Gastrocnemius medialis (tissue), 4 donors: ENCODE results near the gene GPR143.

ENCODE experiments used
- CTCF ChIP-seq, 5 experiments: fragments of 450-650 bp in 3 of 5; fragments of 200-600 bp in 2 of 5; sonication (generic) in 2 of 5; IDR thresholded peaks in 4 of 5; conservative IDR thresholded peaks in 1 of 5; 1 replicate in 4 of 5; 2 replicates in 1 of 5; pipeline ENCODE4 v1.5.1; 2016 to 2019; ENCODE audit warnings: antibody characterized with exemption in 5 of 5, mild to moderate bottlenecking in 3 of 5, moderate library complexity in 3 of 5
- POLR2A ChIP-seq, 2 donors: fragments of 450-650 bp; IDR thresholded peaks; one replicate each; pipeline ENCODE4 v1.6.1; 2017; ENCODE audit warnings: antibody characterized with exemption in 2 of 2, mild to moderate bottlenecking in 2 of 2, moderate library complexity in 2 of 2

DNA sequence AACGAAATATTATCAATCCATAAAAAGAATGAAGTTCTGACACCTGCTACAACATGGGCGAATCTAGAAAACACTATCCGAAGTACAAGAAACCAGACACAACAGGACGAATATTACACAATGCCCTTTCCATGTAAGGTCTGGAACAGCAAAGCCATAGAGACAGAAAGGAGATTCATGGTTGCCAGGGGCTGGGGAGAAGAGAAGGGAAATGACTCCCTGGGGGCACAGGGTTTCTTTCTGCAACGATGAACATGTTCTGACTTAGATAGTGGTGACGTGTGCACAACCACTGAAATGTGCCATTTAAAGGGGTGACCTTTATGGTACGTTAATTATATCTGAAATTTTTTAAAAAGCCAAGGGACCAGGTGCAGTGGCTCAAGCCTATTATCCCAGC, 28.3 kb downstream of the GPR143 start:
- TF ChIP-seq CTCF (IDR thresholded peaks at IDR 0.05 in 4 of 5, conservative IDR thresholded peaks at IDR 0.05 in 1 of 5) (no peak), POLR2A (IDR thresholded peaks at IDR 0.05) (no peak)
